Neural crest cell (in vitro differentiated cells): ENCODE results near the gene SUZ12. TPM values are rescaled to one million over a fixed set of nuclear protein-coding genes. Genes with fewer than 3 reads are reported as not detected.
"Not testable (repeated sequence)": the region's sequence is repeated elsewhere in the genome, so short reads cannot be mapped to it uniquely, and the experiment has no call there.

Experiments used
- DNase-seq: peaks from one replicate; pipeline ENCODE4 v3.0.0; 2021; ENCODE audit warnings: low read depth, mixed read lengths, low spot score
- H3K27ac Mint-ChIP-seq: one replicate; pipeline ENCODE4 v1.8.0; 2021; ENCODE audit warnings: mild to moderate bottlenecking, mixed read lengths; ENCODE audit not compliant: unreplicated experiment
- H3K27me3 Mint-ChIP-seq: 2 replicates; pipeline ENCODE4 v1.8.0; 2021; ENCODE audit warnings: low read depth, mild to moderate bottlenecking, mixed read lengths
- H3K36me3 Mint-ChIP-seq: 2 replicates; pipeline ENCODE4 v1.8.0; 2021; ENCODE audit warnings: low read depth, mild to moderate bottlenecking, mixed read lengths
- H3K4me1 Mint-ChIP-seq: 2 replicates; pipeline ENCODE4 v1.8.0; 2021; ENCODE audit warnings: mixed read lengths
- H3K4me3 Mint-ChIP-seq: one replicate; pipeline ENCODE4 v1.8.0; 2021; ENCODE audit warnings: mild to moderate bottlenecking, mixed read lengths
- H3K9me3 Mint-ChIP-seq: 2 replicates; pipeline ENCODE4 v1.8.0; 2021; ENCODE audit warnings: mixed read lengths
- total RNA-seq: library from RNA; stranded (reverse); gene quantifications from 2 replicates; pipeline ENCODE4 v1.2.1, GENCODE V29; 2021
- TF ChIP-seq, protein P1 (sequence below): fragments of 200-600 bp; sonication (generic); conservative IDR thresholded peaks from 2 replicates; pipeline ENCODE4 v1.5.0; 2021; ENCODE audit warnings: antibody characterized with exemption, mild to moderate bottlenecking

The SUZ12 gene
- total RNA-seq, 1 donor from 2014 or later, result 40.2 TPM

DNA sequence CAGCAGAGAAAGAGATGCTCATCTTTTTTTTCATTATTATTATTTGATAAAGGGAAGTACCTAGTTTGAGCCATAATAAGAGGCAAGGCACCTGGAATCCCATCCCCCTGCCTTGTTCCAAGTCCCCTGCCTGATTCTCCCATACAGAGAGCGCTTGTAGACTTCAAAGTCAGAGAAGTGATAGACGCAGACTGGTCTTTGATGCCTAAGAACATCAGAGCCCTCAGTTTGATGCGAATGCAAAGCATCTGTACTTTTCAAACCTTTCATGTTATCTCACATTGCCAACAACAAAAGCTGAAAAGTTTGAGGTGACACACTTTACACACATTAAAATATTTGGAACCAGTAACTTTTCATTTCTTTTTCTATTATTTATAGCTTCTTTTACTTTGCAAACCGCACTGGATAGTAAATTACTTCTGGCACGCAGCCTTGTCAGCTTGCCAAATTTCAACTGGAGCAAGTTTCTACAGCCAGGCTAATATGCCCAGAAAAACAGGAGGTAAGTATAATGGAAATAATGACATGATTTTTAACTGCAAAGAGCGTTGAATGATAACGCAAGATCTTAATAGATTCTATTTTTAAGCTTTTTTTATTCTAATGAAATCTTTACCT, 29.4 kb upstream of the SUZ12 start:
- TF ChIP-seq, protein P1, sequence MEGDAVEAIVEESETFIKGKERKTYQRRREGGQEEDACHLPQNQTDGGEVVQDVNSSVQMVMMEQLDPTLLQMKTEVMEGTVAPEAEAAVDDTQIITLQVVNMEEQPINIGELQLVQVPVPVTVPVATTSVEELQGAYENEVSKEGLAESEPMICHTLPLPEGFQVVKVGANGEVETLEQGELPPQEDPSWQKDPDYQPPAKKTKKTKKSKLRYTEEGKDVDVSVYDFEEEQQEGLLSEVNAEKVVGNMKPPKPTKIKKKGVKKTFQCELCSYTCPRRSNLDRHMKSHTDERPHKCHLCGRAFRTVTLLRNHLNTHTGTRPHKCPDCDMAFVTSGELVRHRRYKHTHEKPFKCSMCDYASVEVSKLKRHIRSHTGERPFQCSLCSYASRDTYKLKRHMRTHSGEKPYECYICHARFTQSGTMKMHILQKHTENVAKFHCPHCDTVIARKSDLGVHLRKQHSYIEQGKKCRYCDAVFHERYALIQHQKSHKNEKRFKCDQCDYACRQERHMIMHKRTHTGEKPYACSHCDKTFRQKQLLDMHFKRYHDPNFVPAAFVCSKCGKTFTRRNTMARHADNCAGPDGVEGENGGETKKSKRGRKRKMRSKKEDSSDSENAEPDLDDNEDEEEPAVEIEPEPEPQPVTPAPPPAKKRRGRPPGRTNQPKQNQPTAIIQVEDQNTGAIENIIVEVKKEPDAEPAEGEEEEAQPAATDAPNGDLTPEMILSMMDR, result no peak
- no peak overlapping the region for H3K4me3 Mint-ChIP-seq
- DNase-seq, result no peak
- no peaks in the 10 kb centered on the region for H3K9me3 Mint-ChIP-seq
- H3K27ac Mint-ChIP-seq, result no peak overlapping the region
- peaks cover 19% of the 10 kb centered on the region for H3K27me3 Mint-ChIP-seq
- H3K36me3 Mint-ChIP-seq, result no peaks in the 10 kb centered on the region
- no peaks in the 10 kb centered on the region for H3K4me1 Mint-ChIP-seq

DNA sequence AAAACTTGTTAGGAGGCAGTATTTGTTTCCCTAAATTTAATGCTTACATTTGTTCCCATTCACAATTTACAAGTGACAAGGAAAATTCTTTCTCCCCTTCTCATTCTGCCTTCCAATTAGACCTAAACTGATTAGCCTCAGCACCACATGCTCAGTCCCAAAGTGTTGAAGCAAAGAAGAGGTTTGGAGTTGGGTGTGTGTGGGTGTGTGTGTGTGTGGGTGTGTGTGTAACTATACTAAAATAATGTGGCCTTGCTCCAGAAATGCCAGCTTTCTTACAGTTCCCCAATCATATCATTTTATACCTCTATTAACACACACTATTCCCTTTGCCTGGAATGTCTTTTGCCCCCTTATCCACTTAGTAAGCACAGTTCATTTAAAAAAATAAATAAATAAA, 28.4 kb upstream of the SUZ12 start:
- no peak overlapping the region for H3K27ac Mint-ChIP-seq
- H3K4me3 Mint-ChIP-seq, result no peak overlapping the region
- no peaks in the 10 kb centered on the region for H3K9me3 Mint-ChIP-seq
- DNase-seq, result no peak
- no peaks in the 10 kb centered on the region for H3K4me1 Mint-ChIP-seq
- TF ChIP-seq, protein P1, result no peak
- H3K27me3 Mint-ChIP-seq, result peaks cover 19% of the 10 kb centered on the region
- H3K36me3 Mint-ChIP-seq, result no peaks in the 10 kb centered on the region

DNA sequence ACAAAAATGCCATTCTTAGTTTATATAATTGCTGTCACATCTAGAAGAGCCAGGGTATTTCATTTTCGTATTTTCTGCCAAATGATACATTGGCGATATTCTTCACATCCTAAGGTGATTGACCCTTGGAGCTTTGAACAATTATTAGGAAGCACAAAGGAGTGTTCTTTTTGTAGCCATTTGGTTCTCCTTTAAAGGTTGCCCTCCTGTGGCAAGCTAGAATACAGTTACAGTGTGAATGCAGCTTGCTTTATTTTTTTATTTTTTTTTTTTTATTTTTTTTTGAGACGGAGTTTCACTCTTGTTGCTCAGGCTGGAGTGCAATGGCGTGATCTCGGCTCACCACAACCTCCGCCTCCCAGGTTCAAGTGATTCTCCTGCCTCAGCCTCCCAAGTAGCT, 24.1 kb upstream of the SUZ12 start:
- H3K4me1 Mint-ChIP-seq, H3K9me3 Mint-ChIP-seq, H3K36me3 Mint-ChIP-seq, H3K27ac Mint-ChIP-seq, DNase-seq, H3K4me3 Mint-ChIP-seq: not testable (repeated sequence)
- peaks cover 11% of the 10 kb centered on the region for H3K27me3 Mint-ChIP-seq
- TF ChIP-seq, protein P1, result peak; percentile 36

- TF ChIP-seq, protein P1, result no peak
- Mint-ChIP-seq H3K4me3 (no peak overlapping the region), H3K27ac (no peak overlapping the region), H3K36me3 (no peaks in the 10 kb centered on the region), H3K27me3 (no peaks in the 10 kb centered on the region), H3K9me3 (no peaks in the 10 kb centered on the region), H3K4me1 (peaks cover 13% of the 10 kb centered on the region)
- DNase-seq, result no peak
Measured at GRCh38 chr17:31915456-31916100, 21.2 kb upstream of the SUZ12 start.

DNA sequence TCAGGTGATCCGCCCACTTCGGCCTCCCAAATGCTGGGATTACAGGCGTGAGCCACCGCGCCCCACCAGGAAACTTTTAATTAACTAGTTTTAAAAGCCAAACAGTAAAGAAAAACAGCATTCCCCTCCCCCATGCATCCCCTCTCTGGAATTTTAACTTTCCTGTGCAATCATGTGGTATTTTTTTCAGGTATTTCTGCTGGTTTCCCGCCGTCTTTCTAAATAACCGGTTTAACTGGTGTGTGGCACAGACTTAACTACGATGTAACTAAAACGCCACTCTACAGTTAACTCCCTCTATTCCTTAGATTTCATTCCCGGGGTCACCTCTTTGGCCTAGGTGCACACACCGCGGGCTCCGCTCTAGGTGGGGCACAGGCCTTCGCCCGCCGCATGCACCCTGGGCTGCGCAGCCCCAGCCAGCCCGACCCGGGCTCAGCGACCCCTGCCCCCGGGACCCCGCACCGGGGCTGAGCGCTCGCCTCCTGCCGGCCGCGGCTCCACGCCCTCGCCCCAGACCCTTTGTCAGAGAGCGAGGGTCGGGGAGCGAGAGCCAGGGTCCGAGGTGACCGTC, 20.2 kb upstream of the SUZ12 start:
- no peak for DNase-seq
- no peak overlapping the region for H3K27ac Mint-ChIP-seq
- H3K4me3 Mint-ChIP-seq, result no peak overlapping the region
- no peaks in the 10 kb centered on the region for H3K9me3 Mint-ChIP-seq
- no peaks in the 10 kb centered on the region for H3K36me3 Mint-ChIP-seq
- no peaks in the 10 kb centered on the region for H3K27me3 Mint-ChIP-seq
- H3K4me1 Mint-ChIP-seq, result peaks cover 13% of the 10 kb centered on the region
- TF ChIP-seq, protein P1, result no peak
